ENCODE measurements around the gene USP17L21.
"Not testable (repeated sequence)": the region's sequence is repeated elsewhere in the genome, so short reads cannot be mapped to it uniquely, and the experiment has no call there.

DNA sequence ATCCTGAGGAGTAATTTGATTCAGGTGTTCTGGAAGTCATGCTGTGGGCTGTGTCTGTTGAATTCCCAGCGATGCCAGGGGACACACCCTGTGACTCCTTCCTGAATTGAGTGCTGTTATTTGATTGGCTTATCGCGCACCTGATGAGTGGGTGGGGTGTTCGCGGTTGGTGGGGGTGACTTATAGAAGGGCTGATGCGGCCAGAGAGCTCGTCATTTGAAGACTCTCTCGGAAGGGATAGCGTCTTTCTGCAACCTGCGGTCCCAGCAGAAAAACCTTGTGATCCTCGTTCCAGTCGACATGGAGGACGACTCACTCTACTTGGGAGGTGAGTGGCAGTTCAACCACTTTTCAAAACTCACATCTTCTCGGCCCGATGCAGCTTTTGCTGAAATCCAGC is 4.8 kb upstream of the USP17L21 start, which contains the start of gene USP17L20:
- TF ChIP-seq, protein P1, sequence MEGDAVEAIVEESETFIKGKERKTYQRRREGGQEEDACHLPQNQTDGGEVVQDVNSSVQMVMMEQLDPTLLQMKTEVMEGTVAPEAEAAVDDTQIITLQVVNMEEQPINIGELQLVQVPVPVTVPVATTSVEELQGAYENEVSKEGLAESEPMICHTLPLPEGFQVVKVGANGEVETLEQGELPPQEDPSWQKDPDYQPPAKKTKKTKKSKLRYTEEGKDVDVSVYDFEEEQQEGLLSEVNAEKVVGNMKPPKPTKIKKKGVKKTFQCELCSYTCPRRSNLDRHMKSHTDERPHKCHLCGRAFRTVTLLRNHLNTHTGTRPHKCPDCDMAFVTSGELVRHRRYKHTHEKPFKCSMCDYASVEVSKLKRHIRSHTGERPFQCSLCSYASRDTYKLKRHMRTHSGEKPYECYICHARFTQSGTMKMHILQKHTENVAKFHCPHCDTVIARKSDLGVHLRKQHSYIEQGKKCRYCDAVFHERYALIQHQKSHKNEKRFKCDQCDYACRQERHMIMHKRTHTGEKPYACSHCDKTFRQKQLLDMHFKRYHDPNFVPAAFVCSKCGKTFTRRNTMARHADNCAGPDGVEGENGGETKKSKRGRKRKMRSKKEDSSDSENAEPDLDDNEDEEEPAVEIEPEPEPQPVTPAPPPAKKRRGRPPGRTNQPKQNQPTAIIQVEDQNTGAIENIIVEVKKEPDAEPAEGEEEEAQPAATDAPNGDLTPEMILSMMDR (IDR thresholded peaks at IDR 0.05), result not testable (repeated sequence)
- TF ChIP-seq POLR2A (IDR thresholded peaks at IDR 0.05), result not testable (repeated sequence)

All from uterus (tissue), 2 donors.